H1 (cell line): ENCODE results near the gene BTBD9. TPM values are rescaled to one million over a fixed set of nuclear protein-coding genes. Genes with fewer than 3 reads are reported as not detected.

Source experiments
- CTCF ChIA-PET: fragments of 300-600 bp; sonication (Branson Sonifier 250); formaldehyde crosslinking; loops from one replicate; lab custom pipeline; 2021; ENCODE audit not compliant: partially characterized antibody; lab: Charles Lee
- POLR2A ChIA-PET: fragments of 300-600 bp; sonication (Branson Sonifier 250); formaldehyde crosslinking; loops from one replicate; lab custom pipeline; 2021; ENCODE audit warnings: inconsistent platforms; ENCODE audit not compliant: partially characterized antibody; lab: Charles Lee
- DNase-seq, 2 experiments: peaks; one replicate each; pipeline versions ENCODE4 v3.0.0 to v3.0.0-alpha.2; 2010 to 2022; ENCODE audit warnings: low spot score in 2 of 2, low read depth in 1 of 2, mixed read lengths in 1 of 2
- FAIRE-seq: peaks from 2 replicates; lab custom pipeline; 2011; peaks lifted over from hg19 to GRCh38; lab: Jason Lieb, UNC
- H2AFZ ChIP-seq: 2 replicates; pipeline ENCODE4 v1.8.1; 2012; ENCODE audit warnings: low read length, inconsistent platforms
- H2AK5ac ChIP-seq: 2 replicates; pipeline ENCODE4 v1.6.1; 2013; ENCODE audit warnings: low read depth, low read length
- H2BK120ac ChIP-seq: replicated peaks from 2 replicates; pipeline ENCODE3; 2013; ENCODE audit warnings: low read depth, low read length, inconsistent platforms
- H2BK12ac ChIP-seq: 2 replicates; pipeline ENCODE4 v1.6.1; 2013; ENCODE audit warnings: low read depth, low read length
- H2BK15ac ChIP-seq: 2 replicates; pipeline ENCODE4 v1.6.1; 2013; ENCODE audit warnings: low read length
- H2BK20ac ChIP-seq: 2 replicates; pipeline ENCODE4 v1.6.1; 2013; ENCODE audit warnings: low read length
- H2BK5ac ChIP-seq: 2 replicates; pipeline ENCODE4 v1.6.1; 2013; ENCODE audit warnings: low read depth, low read length
- H3K14ac ChIP-seq: 2 replicates; pipeline ENCODE4 v1.6.1; 2013; ENCODE audit warnings: inconsistent platforms; ENCODE audit not compliant: insufficient read length
- H3K18ac ChIP-seq: 2 replicates; pipeline ENCODE4 v1.6.1; 2013; ENCODE audit warnings: low read length; ENCODE audit errors: extremely low read depth
- H3K23ac ChIP-seq: 2 replicates; pipeline ENCODE4 v1.6.1; 2013; ENCODE audit warnings: inconsistent platforms; ENCODE audit not compliant: insufficient read length
- H3K23me2 ChIP-seq: 2 replicates; pipeline ENCODE4 v1.6.1; 2013; ENCODE audit warnings: low read depth, low read length
- H3K27ac ChIP-seq: 2 replicates; pipeline ENCODE4 v1.6.1; 2011; ENCODE audit warnings: low read depth, low read length, inconsistent platforms
- H3K27me3 ChIP-seq, 4 experiments: replicated peaks in 1 of 4; 1 replicate in 1 of 4; 2 replicates in 3 of 4; pipeline versions ENCODE4 v1.6.1 to v1.8.1; 2011 to 2013; ENCODE audit warnings: low read length in 3 of 4, mild to moderate bottlenecking in 3 of 4, inconsistent platforms in 2 of 4, mixed read lengths in 2 of 4, moderate library complexity in 1 of 4; ENCODE audit not compliant: control insufficient read depth in 3 of 4, insufficient read depth in 3 of 4; ENCODE audit errors: extremely low read depth in 1 of 4
- H3K36me3 ChIP-seq, 4 experiments: 2 replicates each; pipeline versions ENCODE4 v1.6.1 to v1.8.1; 2011 to 2013; ENCODE audit warnings: mild to moderate bottlenecking in 4 of 4, low read length in 3 of 4, moderate library complexity in 2 of 4, control low read depth in 1 of 4, inconsistent platforms in 1 of 4; ENCODE audit not compliant: insufficient read depth in 4 of 4, control insufficient read depth in 2 of 4
- H3K4ac ChIP-seq: replicated peaks from 2 replicates; pipeline ENCODE3; 2013; ENCODE audit warnings: low read length, low read depth, mixed read lengths, inconsistent platforms; ENCODE audit not compliant: insufficient read length
- H3K4me1 ChIP-seq, 4 experiments: replicated peaks in 1 of 4; 1 replicate in 1 of 4; 2 replicates in 3 of 4; pipeline versions ENCODE4 v1.6.1 to v1.8.1; 2011 to 2013; ENCODE audit warnings: low read length in 3 of 4, inconsistent platforms in 2 of 4, mixed read lengths in 1 of 4; ENCODE audit not compliant: insufficient read depth in 4 of 4, control insufficient read depth in 3 of 4
- H3K4me2 ChIP-seq, 2 experiments: 2 replicates each; pipeline versions ENCODE4 v1.6.1 to v1.8.1; 2011 to 2013; ENCODE audit warnings: low read depth in 2 of 2, low read length in 2 of 2, control low read depth in 1 of 2, inconsistent platforms in 1 of 2, mild to moderate bottlenecking in 1 of 2; ENCODE audit not compliant: insufficient read depth in 1 of 2
- H3K4me3 ChIP-seq, 4 experiments: fragments of 200-600, 300-600 bp in 1 of 4; sonication (generic), shearing (Covaris generic), sonication (Bioruptor Twin) in 1 of 4; 2 replicates each; pipeline versions ENCODE4 v1.5.1 to v1.8.1; 2011 to 2016; ENCODE audit warnings: low read length in 4 of 4, low read depth in 3 of 4, control low read depth in 2 of 4, inconsistent platforms in 2 of 4, mild to moderate bottlenecking in 2 of 4, mixed read lengths in 1 of 4, moderate library complexity in 1 of 4; ENCODE audit not compliant: insufficient read depth in 2 of 4; ENCODE audit errors: extremely low read depth in 1 of 4
- H3K56ac ChIP-seq: replicated peaks from 2 replicates; pipeline ENCODE3; 2013; ENCODE audit warnings: low read depth, mild to moderate bottlenecking, mixed read lengths, low read length, inconsistent platforms; ENCODE audit not compliant: insufficient read length
- H3K79me1 ChIP-seq: 2 replicates; pipeline ENCODE4 v1.6.1; 2013; ENCODE audit warnings: low read depth, low read length, control low read depth
- H3K79me2 ChIP-seq, 2 experiments: 2 replicates each; pipeline versions ENCODE4 v1.6.1 to v1.8.1; 2012 to 2013; ENCODE audit warnings: low read length in 2 of 2, mild to moderate bottlenecking in 2 of 2, inconsistent platforms in 1 of 2; ENCODE audit not compliant: insufficient read depth in 2 of 2, control insufficient read depth in 1 of 2
- H3K9ac ChIP-seq, 4 experiments: replicated peaks in 1 of 4; 1 replicate in 1 of 4; 2 replicates in 3 of 4; pipeline versions ENCODE4 v1.6.1 to v1.8.1; 2011 to 2013; ENCODE audit warnings: low read depth in 3 of 4, low read length in 3 of 4, control low read depth in 2 of 4, mild to moderate bottlenecking in 2 of 4, moderate library complexity in 2 of 4, inconsistent platforms in 1 of 4; ENCODE audit errors: extremely low read depth in 1 of 4
- H3K9me3 ChIP-seq, 2 experiments: 2 replicates each; pipeline versions ENCODE4 v1.6.1 to v1.8.1; 2012 to 2013; ENCODE audit warnings: mild to moderate bottlenecking in 2 of 2, moderate library complexity in 2 of 2, control low read depth in 1 of 2, inconsistent platforms in 1 of 2, low read depth in 1 of 2, low read length in 1 of 2, mixed read lengths in 1 of 2; ENCODE audit not compliant: insufficient read depth in 2 of 2
- H4K20me1 ChIP-seq, 2 experiments: replicated peaks in 1 of 2; 2 replicates each; pipeline versions ENCODE3 to v1.8.1; 2011 to 2013; ENCODE audit warnings: inconsistent platforms in 2 of 2, low read length in 2 of 2, mild to moderate bottlenecking in 1 of 2; ENCODE audit not compliant: insufficient read depth in 2 of 2, control insufficient read depth in 1 of 2
- H4K5ac ChIP-seq: 2 replicates; pipeline ENCODE4 v1.6.1; 2013; ENCODE audit warnings: low read length, low read depth, mixed read lengths, inconsistent platforms; ENCODE audit not compliant: insufficient read length
- H4K8ac ChIP-seq: 2 replicates; pipeline ENCODE4 v1.8.0; 2013; ENCODE audit warnings: mild to moderate bottlenecking, moderate library complexity, low read length, inconsistent platforms; ENCODE audit not compliant: insufficient read depth; ENCODE audit errors: extremely low read depth
- H4K91ac ChIP-seq: replicated peaks from 2 replicates; pipeline ENCODE3; 2013; ENCODE audit warnings: low read length, mixed read lengths, inconsistent platforms; ENCODE audit not compliant: insufficient read length
- KDM1A ChIP-seq: fragments of 200-600, 300-600 bp; sonication (generic); IDR thresholded peaks from 2 replicates; pipeline ENCODE4 v1.7.1; 2016; ENCODE audit warnings: mild to moderate bottlenecking, low read length, borderline replicate concordance
- NANOG ChIP-seq: IDR thresholded peaks from 2 replicates; pipeline ENCODE4 v1.6.1; 2011; ENCODE audit warnings: low read length, low read depth, mild to moderate bottlenecking, inconsistent platforms; ENCODE audit not compliant: insufficient read depth, poor library complexity, severe bottlenecking
- SIN3A ChIP-seq, 2 experiments: IDR thresholded peaks in 1 of 2; conservative IDR thresholded peaks in 1 of 2; 2 replicates each; pipeline ENCODE4 v1.6.1; 2011 to 2012; ENCODE audit warnings: low read length in 2 of 2, improper control_type of control experiment in 1 of 2, low read depth in 1 of 2, mild to moderate bottlenecking in 1 of 2
- WGBS, 2 experiments: shearing (Covaris generic) in 1 of 2; methylation state at CpG; one replicate each; pipeline versions ENCODE4 v1.1.6 to v1.1.7; 2013 to 2015; ENCODE audit warnings: low lambda C conversion rate in 2 of 2, mixed read lengths in 2 of 2, inconsistent platforms in 1 of 2, low coverage in 1 of 2, missing lambda C conversion rate in 1 of 2; ENCODE audit not compliant: insufficient replicate concordance in 2 of 2, insufficient coverage in 1 of 2, insufficient read length in 1 of 2; ENCODE audit errors: extremely low coverage in 1 of 2, missing lambda C conversion rate in 1 of 2; 5-methylcytosine and 5-hydroxymethylcytosine counted together
- polyA plus RNA-seq, 7 experiments: library from polyadenylated mRNA; depleted of rRNA in 3 of 7; stranded (reverse) in 5 of 7; unstranded in 2 of 7; fragments of >200 nt in 5 of 7; fragments of 200-250 nt in 2 of 7; gene quantifications; 1 replicate in 5 of 7; 2 replicates in 1 of 7; 4 replicates in 1 of 7; pipeline versions ENCODE4 v1.2.1 to v1.2.3, GENCODE V29; 2011 to 2013; ENCODE audit warnings: missing spikeins in 2 of 7, mixed read lengths in 2 of 7
- total RNA-seq: library from RNA; stranded (reverse); fragmentation: NEBNext Ultra II Directional; extraction: Animal tissue kit (Norgen Biotek cat#: 25700); gene quantifications from 2 replicates; pipeline ENCODE4 v1.2.1, GENCODE V29; 2021
- TF ChIP-seq, protein P1 (sequence below): IDR thresholded peaks from 2 replicates; pipeline ENCODE4 v1.6.1; 2012; ENCODE audit warnings: low read length, inconsistent platforms
- TF ChIP-seq, protein P2 (sequence below), 3 experiments: IDR thresholded peaks; 1 replicate in 2 of 3; 2 replicates in 1 of 3; pipeline versions ENCODE4 v1.5.1 to v1.6.1; 2011; ENCODE audit warnings: low read length in 3 of 3, mild to moderate bottlenecking in 3 of 3, inconsistent platforms in 2 of 3, low read depth in 1 of 3, moderate library complexity in 1 of 3; ENCODE audit not compliant: insufficient read depth in 1 of 3; ENCODE audit errors: control extremely low read depth in 1 of 3

The BTBD9 gene
- total and polyA plus RNA-seq, 2 of the 8 experiments (the other 6 are each of a cell fraction or from before 2014, with no cell fraction given) = 0.92 to 4.1 TPM

DNA sequence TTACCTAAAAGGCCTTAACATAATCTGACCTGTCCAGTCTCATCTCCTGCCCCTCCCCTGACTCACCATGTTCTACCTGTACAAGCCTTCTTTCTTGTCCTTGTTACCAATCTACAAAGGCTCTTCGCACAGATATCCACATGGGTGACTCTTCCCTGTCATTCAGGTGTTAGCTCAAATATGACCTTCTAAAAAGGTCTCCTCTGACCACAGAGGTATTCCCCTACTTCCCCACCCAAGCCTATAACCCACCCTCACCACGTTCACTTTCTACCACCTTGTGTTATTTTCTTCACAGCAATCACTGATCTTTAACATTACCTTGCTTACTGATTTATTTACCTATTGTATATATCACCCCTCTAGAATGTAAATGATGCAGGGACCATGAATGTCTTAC is 96.7 kb downstream of the BTBD9 start:
- Histone ChIP-seq H3K9ac (no peak overlapping the region), H3K14ac (no peak overlapping the region), H3K27me3 (no peaks in the 10 kb centered on the region), H2AFZ (no peak overlapping the region), H3K79me1 (no peaks in the 10 kb centered on the region), H3K36me3 (no peaks in the 10 kb centered on the region), H4K8ac (no peak overlapping the region), H2BK20ac (no peak overlapping the region), H3K23me2 (no peaks in the 10 kb centered on the region), H2AK5ac (no peak overlapping the region), H3K4me2 (no peak overlapping the region), H4K91ac (no peak overlapping the region), H3K9me3 (no peaks in the 10 kb centered on the region), H4K20me1 (no peaks in the 10 kb centered on the region), H3K18ac (no peak overlapping the region), H3K4me3 (no peak overlapping the region), H2BK15ac (no peak overlapping the region), H3K79me2 (no peaks in the 10 kb centered on the region), H2BK5ac (no peak overlapping the region), H3K4ac (no peak overlapping the region), H2BK120ac (no peak overlapping the region), H3K56ac (no peak overlapping the region), H4K5ac (no peak overlapping the region), H3K23ac (no peak overlapping the region), H2BK12ac (no peak overlapping the region), H3K4me1 (no peaks in the 10 kb centered on the region), H3K27ac (no peak overlapping the region)
- ChIA-PET CTCF (interaction anchor here (1.2 kb wide), 1 partner anchor 510 kb away, joined by 3 read pairs; no protein-coding TSS in a partner anchor), POLR2A (no interaction called here)
- DNase-seq (no peak), FAIRE-seq (no peak)
- 86% methylated on average over 2 of the region's 2 CpGs; no CpG with 5 or more reads in 1 of the 2 experiments for WGBS, 2 experiments
- TF ChIP-seq SIN3A (conservative IDR thresholded peaks at IDR 0.05 in 1 of 2, IDR thresholded peaks at IDR 0.05 in 1 of 2; ENCODE audit: low read depth in 1 of 2, low read length in 2 of 2) = no peak
- no peak for TF ChIP-seq NANOG
- no peak for TF ChIP-seq KDM1A
- TF ChIP-seq, protein P1, sequence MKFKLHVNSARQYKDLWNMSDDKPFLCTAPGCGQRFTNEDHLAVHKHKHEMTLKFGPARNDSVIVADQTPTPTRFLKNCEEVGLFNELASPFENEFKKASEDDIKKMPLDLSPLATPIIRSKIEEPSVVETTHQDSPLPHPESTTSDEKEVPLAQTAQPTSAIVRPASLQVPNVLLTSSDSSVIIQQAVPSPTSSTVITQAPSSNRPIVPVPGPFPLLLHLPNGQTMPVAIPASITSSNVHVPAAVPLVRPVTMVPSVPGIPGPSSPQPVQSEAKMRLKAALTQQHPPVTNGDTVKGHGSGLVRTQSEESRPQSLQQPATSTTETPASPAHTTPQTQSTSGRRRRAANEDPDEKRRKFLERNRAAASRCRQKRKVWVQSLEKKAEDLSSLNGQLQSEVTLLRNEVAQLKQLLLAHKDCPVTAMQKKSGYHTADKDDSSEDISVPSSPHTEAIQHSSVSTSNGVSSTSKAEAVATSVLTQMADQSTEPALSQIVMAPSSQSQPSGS = no peak
- TF ChIP-seq, protein P2, sequence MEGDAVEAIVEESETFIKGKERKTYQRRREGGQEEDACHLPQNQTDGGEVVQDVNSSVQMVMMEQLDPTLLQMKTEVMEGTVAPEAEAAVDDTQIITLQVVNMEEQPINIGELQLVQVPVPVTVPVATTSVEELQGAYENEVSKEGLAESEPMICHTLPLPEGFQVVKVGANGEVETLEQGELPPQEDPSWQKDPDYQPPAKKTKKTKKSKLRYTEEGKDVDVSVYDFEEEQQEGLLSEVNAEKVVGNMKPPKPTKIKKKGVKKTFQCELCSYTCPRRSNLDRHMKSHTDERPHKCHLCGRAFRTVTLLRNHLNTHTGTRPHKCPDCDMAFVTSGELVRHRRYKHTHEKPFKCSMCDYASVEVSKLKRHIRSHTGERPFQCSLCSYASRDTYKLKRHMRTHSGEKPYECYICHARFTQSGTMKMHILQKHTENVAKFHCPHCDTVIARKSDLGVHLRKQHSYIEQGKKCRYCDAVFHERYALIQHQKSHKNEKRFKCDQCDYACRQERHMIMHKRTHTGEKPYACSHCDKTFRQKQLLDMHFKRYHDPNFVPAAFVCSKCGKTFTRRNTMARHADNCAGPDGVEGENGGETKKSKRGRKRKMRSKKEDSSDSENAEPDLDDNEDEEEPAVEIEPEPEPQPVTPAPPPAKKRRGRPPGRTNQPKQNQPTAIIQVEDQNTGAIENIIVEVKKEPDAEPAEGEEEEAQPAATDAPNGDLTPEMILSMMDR (IDR thresholded peaks at IDR 0.05; ENCODE audit: control extremely low read depth in 1 of 3, insufficient read depth in 1 of 3, low read depth in 1 of 3, low read length in 3 of 3) = no peak
